Left lobe of liver (tissue), 2 donors: ENCODE data around the gene ZNF708. TPM values are rescaled to one million over a fixed set of nuclear protein-coding genes. Genes with fewer than 3 reads are reported as not detected.
"Not testable (repeated sequence)": the region's sequence is repeated elsewhere in the genome, so short reads cannot be mapped to it uniquely, and the experiment has no call there.

Source experiments
- ATAC-seq: fragments of 200-7000 bp; cut with Tn5 transposase; one replicate; pipeline ENCODE4 v1.9.1; 2020; ENCODE audit warnings: mild to moderate bottlenecking, moderate library complexity
- DNase-seq: peaks from one replicate; pipeline ENCODE4 v3.0.0-alpha.2; 2020; ENCODE audit warnings: low spot score
- total RNA-seq: library from RNA; stranded (reverse); gene quantifications from one replicate; pipeline ENCODE4 v1.2.1, GENCODE V29; 2021
- donor health status: DM: no; HTN: no; CAD: no; lungs with moderate emphysema.
- donor health status: DM: no; HTN: yes; CAD: no.

ZNF708 gene
- total RNA-seq, result 1.8 TPM

DNA sequence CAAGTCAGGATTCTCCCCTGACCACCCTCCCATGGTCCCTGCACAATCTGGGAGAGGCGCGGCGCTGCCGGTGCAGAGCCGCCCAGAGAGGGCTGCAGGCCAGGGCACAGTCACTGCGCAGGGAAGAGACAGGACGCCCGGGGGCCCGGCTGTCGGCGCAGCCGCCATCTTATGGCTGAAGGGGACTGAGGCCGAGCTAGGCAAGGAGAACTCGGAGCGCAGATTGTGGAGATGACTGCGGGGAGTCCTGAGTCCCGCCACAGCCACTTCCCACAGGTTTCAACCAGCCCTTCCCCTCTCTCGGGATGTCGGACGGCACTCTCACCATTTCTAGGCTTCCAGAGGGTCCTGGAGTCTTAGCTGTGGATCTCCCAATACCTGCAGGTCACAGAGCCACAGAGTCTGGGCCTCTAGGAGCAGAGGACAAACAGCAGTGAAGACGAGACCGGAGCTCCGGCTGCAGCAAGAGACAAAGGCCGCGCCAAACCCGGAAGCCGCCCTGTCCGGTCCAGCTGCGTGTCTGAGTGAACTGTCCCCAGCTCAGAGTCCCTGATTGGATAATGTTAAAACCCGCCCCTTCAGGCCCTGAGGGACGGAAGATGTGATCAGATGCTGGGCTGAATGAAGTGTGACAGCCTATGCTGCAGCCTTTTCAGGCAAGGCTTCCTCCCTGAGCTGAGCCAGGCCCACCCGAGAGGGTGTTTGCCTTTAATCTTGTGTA, at the start of gene ZNF708:
Gene ZNF708 (minus strand): TSS at position 526 of the 721 bp plus-strand sequence. CDS start 198 bp downstream, at position 328.
- DNase-seq (peak; percentile 86), ATAC-seq (peak; percentile 100)

GRCh38 chr19:21362291-21362690, 33.1 kb upstream of the ZNF708 start:
- DNase-seq (no peak), ATAC-seq (no peak)

DNA sequence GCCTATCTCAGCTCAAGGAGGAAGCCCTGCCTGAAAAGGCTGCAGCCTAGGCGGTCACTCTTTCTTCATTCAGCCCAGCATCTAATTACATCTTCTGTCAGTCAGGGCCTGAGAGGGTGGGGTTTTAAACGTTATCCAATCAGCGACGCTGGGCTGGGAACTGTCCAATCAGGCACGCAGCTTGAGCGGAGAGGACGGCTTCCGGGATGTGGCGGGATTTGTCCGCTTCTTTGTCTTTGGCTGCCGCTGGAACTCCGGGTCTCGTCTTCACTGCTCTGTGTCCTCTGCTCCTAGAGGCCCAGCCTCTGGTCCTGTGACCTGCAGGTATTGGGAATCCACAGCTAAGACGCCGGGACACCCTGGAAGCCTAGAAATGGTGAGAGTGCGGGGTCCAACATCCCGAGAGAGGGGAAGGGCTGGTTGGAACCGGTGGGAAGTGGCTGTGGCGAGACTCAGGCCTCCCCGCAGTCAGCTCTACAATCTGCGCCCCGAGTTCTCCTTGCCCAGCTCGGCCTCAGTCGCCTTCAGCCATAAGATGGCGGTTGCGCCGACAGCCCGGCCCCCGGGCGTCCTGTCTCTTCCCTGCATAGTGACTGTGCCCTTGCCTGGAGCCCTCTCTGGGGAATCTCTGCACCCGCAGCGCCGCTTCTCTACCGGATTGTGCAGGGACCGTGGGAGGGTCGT, 29.7 kb upstream of the ZNF708 start, which contains the start of gene ZNF738:
Gene ZNF738 (plus strand): TSS at position 233 of the 684 bp plus-strand sequence. CDS start 141 bp downstream, at position 374.
- ATAC-seq (peak; percentile 87), DNase-seq (peak; percentile 74)

DNA sequence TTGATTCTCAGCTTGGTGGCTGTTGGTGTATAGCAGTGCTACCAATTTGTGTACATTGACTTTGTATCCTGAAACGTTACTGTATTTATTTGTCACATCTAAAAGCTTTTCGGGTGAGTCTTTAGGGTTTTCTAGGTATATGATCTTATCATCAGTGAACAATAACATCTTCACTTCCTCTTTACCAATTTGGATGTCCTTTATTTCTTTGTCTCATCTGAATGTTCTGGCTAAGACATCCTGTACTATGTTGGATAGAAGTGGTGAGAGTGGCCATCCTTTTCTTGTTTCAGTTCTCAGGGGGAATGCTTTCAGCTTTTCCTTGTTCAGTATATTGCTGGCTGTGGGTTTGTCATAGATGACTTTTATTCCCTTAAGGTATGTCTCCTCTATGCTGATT, 23.6 kb upstream of the ZNF708 start:
- DNase-seq (no peak), ATAC-seq (no peak)

DNA sequence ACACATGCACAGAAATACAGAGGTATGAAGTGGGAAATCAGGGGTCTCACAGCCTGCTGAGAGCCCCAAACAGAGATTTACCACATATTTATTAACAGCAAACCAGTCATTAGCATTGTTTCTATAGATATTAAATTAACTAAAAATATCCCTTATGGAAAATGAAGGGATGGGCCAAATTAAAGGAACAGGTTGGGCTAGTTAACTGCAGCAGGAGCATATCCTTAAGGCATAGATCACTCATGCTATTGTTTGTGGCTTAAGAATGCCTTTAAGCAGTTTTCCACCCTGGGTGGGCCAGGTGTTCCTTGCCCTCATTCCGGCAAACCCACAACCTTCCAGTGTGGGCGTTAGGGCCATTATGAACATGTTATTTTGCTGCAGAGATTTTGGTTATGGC, 15.6 kb upstream of the ZNF708 start:
- not testable (repeated sequence) for ATAC-seq, DNase-seq

GRCh38 chr19:21335721-21336120, 6.5 kb upstream of the ZNF708 start:
- DNase-seq, result no peak
- no peak for ATAC-seq

DNA sequence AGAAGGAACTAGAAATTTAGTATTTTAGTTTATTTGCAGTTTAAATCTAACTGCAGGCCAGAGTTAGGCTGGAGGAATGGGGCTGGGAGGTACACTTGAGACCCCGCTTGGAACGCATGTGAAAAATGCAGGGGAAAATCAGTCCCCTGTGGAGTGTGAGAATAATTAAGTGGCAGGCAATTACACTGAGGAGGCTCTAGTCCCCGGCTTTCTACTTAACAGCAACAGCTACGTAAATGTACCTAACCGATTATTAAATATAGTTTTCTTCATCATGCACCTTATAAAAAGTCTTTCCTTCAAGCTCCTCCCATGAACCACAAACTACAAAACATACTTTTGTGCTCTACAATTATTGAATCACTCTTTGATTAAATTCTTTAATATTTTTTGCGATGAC, 804 bp downstream of the ZNF708 start:
- DNase-seq (no peak), ATAC-seq (no peak)

DNA sequence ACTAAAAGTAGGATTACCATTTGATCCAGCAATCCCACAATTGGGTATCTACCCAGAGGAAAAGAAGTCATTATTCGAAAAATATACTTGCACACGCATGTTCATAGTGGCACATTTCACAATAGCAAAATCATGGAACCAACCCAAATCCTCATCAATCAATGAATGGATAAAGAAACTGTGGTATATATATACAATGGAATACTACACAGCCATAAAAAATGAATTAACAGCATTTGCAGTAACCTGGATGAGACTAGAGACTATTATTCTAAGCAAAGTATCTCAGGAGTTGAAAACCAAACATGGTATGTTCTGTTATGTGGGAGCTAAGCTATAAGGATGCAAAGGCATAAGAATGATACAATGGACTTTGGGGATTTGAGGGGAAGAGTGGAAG, 3.0 kb downstream of the ZNF708 start:
- no peak for DNase-seq
- ATAC-seq, result no peak

GRCh38 chr19:21323000-21323399, 6.2 kb downstream of the ZNF708 start:
- no peak for DNase-seq
- no peak for ATAC-seq

GRCh38 chr19:21322528-21322927, 6.7 kb downstream of the ZNF708 start:
- ATAC-seq (no peak), DNase-seq (no peak)

GRCh38 chr19:21321996-21322395, 7.2 kb downstream of the ZNF708 start:
- DNase-seq, result no peak
- ATAC-seq, result no peak

- no peak for DNase-seq
- ATAC-seq, result no peak
Measured at GRCh38 chr19:21321134-21321533, 8.1 kb downstream of the ZNF708 start.

- no peak for ATAC-seq
- no peak for DNase-seq
Measured at GRCh38 chr19:21317821-21318220, 11.4 kb downstream of the ZNF708 start.

GRCh38 chr19:21314676-21315075, 14.5 kb downstream of the ZNF708 start:
- no peak for ATAC-seq
- DNase-seq, result no peak

- ATAC-seq, DNase-seq: not testable (repeated sequence)
Measured at GRCh38 chr19:21312807-21313206, 16.4 kb downstream of the ZNF708 start.

DNA sequence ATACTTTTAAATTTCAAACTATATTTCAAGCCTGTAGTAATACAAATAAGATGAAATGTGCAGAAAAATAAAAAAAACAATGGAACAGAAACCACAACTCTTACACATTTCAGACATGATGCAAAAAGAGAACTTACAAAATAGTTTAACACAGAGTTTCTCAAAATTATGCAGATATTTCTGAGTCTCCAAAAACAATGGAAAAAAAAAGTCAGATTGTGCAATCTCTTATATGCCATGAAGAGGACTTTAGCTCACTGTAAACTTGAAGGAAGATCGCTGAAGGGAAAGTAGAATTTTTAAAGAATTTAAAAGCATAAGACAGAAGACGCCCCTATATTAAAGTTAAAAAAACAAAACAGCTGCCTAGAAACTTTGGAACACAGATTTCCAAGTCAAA, 20.4 kb downstream of the ZNF708 start:
- DNase-seq (no peak), ATAC-seq (no peak)

GRCh38 chr19:21306881-21307479, 22.2 kb downstream of the ZNF708 start:
- not testable (repeated sequence) for DNase-seq, ATAC-seq

- DNase-seq, ATAC-seq: not testable (repeated sequence)
Measured at GRCh38 chr19:21293768-21294167, 35.4 kb downstream of the ZNF708 start.

GRCh38 chr19:21269813-21270212, 59.4 kb downstream of the ZNF708 start:
- ATAC-seq (no peak), DNase-seq (no peak)

DNA sequence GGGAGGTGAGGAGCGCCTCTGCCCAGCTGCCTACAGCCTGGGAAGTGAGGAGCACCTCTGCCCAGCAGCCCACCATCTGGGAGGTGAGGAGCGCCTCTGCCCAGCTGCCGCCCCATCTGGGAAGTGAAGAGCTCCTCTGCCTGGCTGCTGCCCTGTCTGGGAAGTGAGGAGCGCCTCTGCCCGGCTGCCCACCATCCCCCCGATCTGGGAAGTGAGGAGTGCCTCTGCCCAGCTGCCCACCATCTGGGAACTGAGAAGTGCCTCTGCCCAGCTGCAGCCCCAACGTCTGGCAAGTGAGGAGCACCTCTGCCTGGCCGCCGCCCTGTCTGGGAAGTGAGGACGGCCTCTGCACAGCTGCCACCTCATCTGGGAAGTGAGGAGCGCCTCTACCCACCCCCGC, 64.3 kb downstream of the ZNF708 start:
- ATAC-seq, result no peak
- no peak for DNase-seq

DNA sequence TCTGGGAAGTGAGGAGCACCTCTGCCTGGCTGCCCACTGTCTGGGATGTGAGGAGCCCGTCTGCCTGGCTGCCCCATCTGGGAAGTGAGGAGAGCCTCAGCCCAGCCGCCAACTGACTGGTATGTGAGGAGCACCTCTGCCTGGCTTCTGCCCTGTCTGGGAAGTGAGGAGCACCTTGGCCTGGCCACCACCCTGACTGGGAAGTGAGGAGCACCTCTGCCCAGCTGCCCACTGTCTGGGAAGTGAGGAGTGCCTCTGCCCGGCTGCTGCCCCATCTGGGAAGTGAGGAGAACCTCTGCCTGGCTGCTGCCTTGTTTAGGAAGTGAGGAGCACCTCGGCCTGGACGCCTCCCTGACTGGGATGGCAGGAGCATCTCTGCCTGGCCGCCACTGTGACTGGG, 64.8 kb downstream of the ZNF708 start:
- DNase-seq (no peak), ATAC-seq (no peak)
